IPS-20b (cell line): Measurements from ENCODE around the gene BCAP31.

Source experiments
- H3K27ac ChIP-seq: one replicate; pipeline ENCODE4 v1.5.1; 2013; ENCODE audit warnings: low read length
- H3K27me3 ChIP-seq: 2 replicates; pipeline ENCODE4 v1.6.1; 2013; ENCODE audit warnings: mild to moderate bottlenecking, low read length, inconsistent platforms; ENCODE audit not compliant: insufficient read depth
- H3K36me3 ChIP-seq: 2 replicates; pipeline ENCODE4 v1.6.1; 2013; ENCODE audit warnings: low read depth, mild to moderate bottlenecking, inconsistent platforms, low read length, moderate library complexity; ENCODE audit not compliant: insufficient read depth
- H3K4me1 ChIP-seq: 2 replicates; pipeline ENCODE4 v1.6.1; 2013; ENCODE audit warnings: mild to moderate bottlenecking, control low read depth, inconsistent platforms, low read length, moderate library complexity; ENCODE audit not compliant: insufficient read depth
- H3K4me3 ChIP-seq: 2 replicates; pipeline ENCODE4 v1.5.1; 2013; ENCODE audit warnings: mild to moderate bottlenecking, low read length, inconsistent platforms
- H3K9ac ChIP-seq: 2 replicates; pipeline ENCODE4 v1.6.1; 2013; ENCODE audit warnings: low read depth, mild to moderate bottlenecking, inconsistent platforms, low read length, moderate library complexity
- H3K9me3 ChIP-seq: 2 replicates; pipeline ENCODE4 v1.6.1; 2013; ENCODE audit warnings: mild to moderate bottlenecking, low read depth, low read length, inconsistent platforms; ENCODE audit not compliant: insufficient read depth

Gene BCAP31

GRCh38 chrX:153766871-153767673 is 42.9 kb upstream of the BCAP31 start:
- Histone ChIP-seq H3K36me3 (no peaks in the 10 kb centered on the region), H3K27me3 (no peaks in the 10 kb centered on the region), H3K27ac (no peak overlapping the region), H3K9ac (no peak overlapping the region), H3K4me1 (no peaks in the 10 kb centered on the region), H3K4me3 (no peak overlapping the region), H3K9me3 (no peaks in the 10 kb centered on the region)

DNA sequence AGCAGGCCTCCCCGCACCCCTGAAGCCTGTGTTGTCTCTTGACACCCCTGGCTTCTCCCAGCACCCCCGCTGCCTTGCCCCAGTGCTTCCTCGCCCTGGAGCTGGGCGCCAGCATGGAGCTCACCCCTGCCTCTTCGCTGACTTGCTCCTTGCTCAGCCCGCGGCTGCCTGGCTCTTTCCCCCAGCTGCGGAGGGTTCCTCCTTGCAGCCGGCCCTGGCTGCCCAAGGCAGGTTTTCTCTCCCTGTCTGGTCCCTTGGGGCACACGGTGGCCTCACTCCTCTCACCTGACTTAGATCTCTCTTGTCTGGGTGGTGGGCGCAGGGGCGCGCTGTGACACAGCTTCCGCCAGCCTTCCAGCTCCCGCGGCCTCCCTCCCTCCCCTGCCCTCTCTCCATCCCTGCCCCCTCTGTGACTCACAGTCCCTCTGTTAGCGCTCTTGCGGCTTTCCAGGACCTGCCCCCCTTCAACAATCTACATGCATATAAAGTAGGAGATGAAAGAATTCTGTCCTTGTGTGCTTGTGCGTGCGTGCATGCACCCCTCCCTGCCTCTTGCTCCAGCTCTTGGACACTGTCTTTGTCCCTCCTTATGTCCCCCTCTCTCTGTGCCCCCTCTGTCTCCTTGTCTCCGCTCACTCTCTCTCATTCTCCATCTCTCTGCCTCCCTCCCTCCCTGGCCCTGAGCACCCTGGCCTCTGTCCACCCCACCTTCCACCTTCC is 42.1 kb upstream of the BCAP31 start:
- Histone ChIP-seq H3K9ac (no peak overlapping the region), H3K4me1 (no peaks in the 10 kb centered on the region), H3K9me3 (no peaks in the 10 kb centered on the region), H3K27ac (no peak overlapping the region), H3K4me3 (no peak overlapping the region), H3K36me3 (no peaks in the 10 kb centered on the region), H3K27me3 (no peaks in the 10 kb centered on the region)

- Histone ChIP-seq H3K27ac (no peak overlapping the region), H3K9me3 (no peaks in the 10 kb centered on the region), H3K36me3 (no peaks in the 10 kb centered on the region), H3K27me3 (no peaks in the 10 kb centered on the region), H3K4me3 (no peak overlapping the region), H3K4me1 (no peaks in the 10 kb centered on the region), H3K9ac (no peak overlapping the region)
These were observed 41.2 kb upstream of the BCAP31 start for GRCh38 chrX:153765138-153766079.

DNA sequence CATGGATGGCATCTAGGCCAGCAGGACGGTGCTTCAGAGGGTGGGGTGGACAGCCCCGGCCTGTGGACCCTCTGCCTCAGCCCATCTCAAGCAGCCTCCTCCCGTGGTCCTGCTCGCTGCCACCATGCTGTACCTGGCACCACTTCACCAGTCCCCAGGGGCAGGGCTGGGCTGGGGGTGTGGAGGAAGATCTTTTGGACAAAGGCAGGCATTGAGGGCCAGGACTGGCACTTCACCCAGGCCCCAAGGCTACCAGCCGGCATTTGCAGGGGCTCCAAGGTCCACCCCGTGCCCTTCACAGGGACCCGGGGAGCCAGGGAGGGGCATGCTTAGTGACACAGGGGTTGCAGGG is 40.6 kb upstream of the BCAP31 start:
- H3K9me3 ChIP-seq, result no peaks in the 10 kb centered on the region
- no peaks in the 10 kb centered on the region for H3K27me3 ChIP-seq
- H3K36me3 ChIP-seq, result no peaks in the 10 kb centered on the region
- H3K4me1 ChIP-seq, result no peaks in the 10 kb centered on the region
- H3K27ac ChIP-seq, result no peak overlapping the region
- H3K9ac ChIP-seq, result no peak overlapping the region
- no peak overlapping the region for H3K4me3 ChIP-seq

GRCh38 chrX:153763989-153764755 is 40.0 kb upstream of the BCAP31 start, which contains the start of gene PLXNB3:
TSS of gene PLXNB3 (plus strand) at chrX:153764249. CDS start at chrX:153765536, 1,287 bp downstream.
- Histone ChIP-seq H3K9me3 (no peaks in the 10 kb centered on the region), H3K9ac (no peak within 1 kb of the TSS), H3K36me3 (no peaks in the 10 kb centered on the region), H3K27ac (no peak within 1 kb of the TSS), H3K4me3 (no peak within 1 kb of the TSS), H3K4me1 (no peaks in the 10 kb centered on the region), H3K27me3 (no peaks in the 10 kb centered on the region)

GRCh38 chrX:153763298-153763932 is 39.2 kb upstream of the BCAP31 start:
- Histone ChIP-seq H3K9me3 (no peaks in the 10 kb centered on the region), H3K4me3 (no peak overlapping the region), H3K36me3 (no peaks in the 10 kb centered on the region), H3K4me1 (no peaks in the 10 kb centered on the region), H3K27ac (no peak overlapping the region), H3K9ac (no peak overlapping the region), H3K27me3 (no peaks in the 10 kb centered on the region)

- H3K36me3 ChIP-seq, result no peaks in the 10 kb centered on the region
- H3K27ac ChIP-seq, result no peak overlapping the region
- H3K4me3 ChIP-seq, result no peak overlapping the region
- H3K9ac ChIP-seq, result no peak overlapping the region
- no peaks in the 10 kb centered on the region for H3K27me3 ChIP-seq
- H3K9me3 ChIP-seq, result no peaks in the 10 kb centered on the region
- no peaks in the 10 kb centered on the region for H3K4me1 ChIP-seq
These were observed 38.5 kb upstream of the BCAP31 start for GRCh38 chrX:153762626-153763173.

DNA sequence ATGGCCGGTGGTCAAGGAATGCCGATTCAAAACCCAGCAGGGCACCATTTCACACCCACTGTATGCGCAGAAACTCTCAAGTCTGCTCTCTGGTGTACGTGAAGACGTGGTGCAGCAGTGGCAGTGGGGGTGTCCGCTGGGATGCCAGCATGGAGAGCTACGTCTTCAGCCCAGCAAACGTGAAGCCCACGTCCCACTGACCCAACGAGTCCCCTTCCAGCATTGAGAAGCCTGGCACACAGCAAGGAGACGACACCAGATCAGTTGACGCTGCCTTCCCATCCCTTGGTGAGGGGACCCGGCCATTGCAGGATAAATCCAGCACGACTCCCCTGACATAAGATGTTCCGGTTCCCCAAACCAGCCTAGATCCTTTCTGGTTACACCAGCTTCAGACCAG is 37.7 kb upstream of the BCAP31 start:
- H3K36me3 ChIP-seq, result no peaks in the 10 kb centered on the region
- H3K27me3 ChIP-seq, result no peaks in the 10 kb centered on the region
- H3K4me3 ChIP-seq, result no peak overlapping the region
- no peak overlapping the region for H3K9ac ChIP-seq
- no peak overlapping the region for H3K27ac ChIP-seq
- H3K4me1 ChIP-seq, result no peaks in the 10 kb centered on the region
- no peaks in the 10 kb centered on the region for H3K9me3 ChIP-seq

- H3K4me3 ChIP-seq, result no peak overlapping the region
- H3K36me3 ChIP-seq, result no peaks in the 10 kb centered on the region
- no peaks in the 10 kb centered on the region for H3K27me3 ChIP-seq
- H3K9ac ChIP-seq, result no peak overlapping the region
- no peak overlapping the region for H3K27ac ChIP-seq
- H3K9me3 ChIP-seq, result no peaks in the 10 kb centered on the region
- H3K4me1 ChIP-seq, result no peaks in the 10 kb centered on the region
These were observed 30.9 kb upstream of the BCAP31 start for GRCh38 chrX:153755136-153755535.

GRCh38 chrX:153750127-153750774 is 26.1 kb upstream of the BCAP31 start:
- Histone ChIP-seq H3K4me3 (no peak overlapping the region), H3K9ac (no peak overlapping the region), H3K27ac (no peak overlapping the region), H3K4me1 (no peaks in the 10 kb centered on the region), H3K27me3 (no peaks in the 10 kb centered on the region), H3K36me3 (no peaks in the 10 kb centered on the region), H3K9me3 (no peaks in the 10 kb centered on the region)
